Stimulated activated CD4-positive, alpha-beta T cell treated with anti-CD3 and anti-CD28 coated beads, Interleukin-2, amount 100 ng/mL, for 4 hours (primary cell): Measurements from ENCODE around the gene MAIP1.
"Not testable (repeated sequence)": the region's sequence is repeated elsewhere in the genome, so short reads cannot be mapped to it uniquely, and the experiment has no call there.

Source experiments
- DNase-seq: peaks from one replicate; pipeline ENCODE4 v3.0.0-alpha.2; 2020; ENCODE audit warnings: low read depth

The MAIP1 gene

GRCh38 chr2:199955339-199956061 is at the start of gene MAIP1, which contains the start of gene TYW5:
TSS of gene MAIP1 (plus strand) at chr2:199955582. CDS start at chr2:199955799, 217 bp downstream.
TSS of gene TYW5 (minus strand) at chr2:199955491. CDS start at chr2:199955470, 21 bp downstream.
- peak; percentile 65 for DNase-seq

- DNase-seq = no peak
These were observed 48.2 kb upstream of the MAIP1 start for GRCh38 chr2:199907008-199907714.

- no peak for DNase-seq
These were observed 44.9 kb upstream of the MAIP1 start for GRCh38 chr2:199910338-199911051.

- peak; percentile 88 for DNase-seq
These were observed 44.1 kb upstream of the MAIP1 start, which contains the start of gene C2orf69 for GRCh38 chr2:199911052-199911876. TSS of gene C2orf69 (plus strand) at chr2:199911293. CDS start at chr2:199911439, 146 bp downstream.

- no peak for DNase-seq
These were observed 43.6 kb upstream of the MAIP1 start for GRCh38 chr2:199911877-199912161.

- DNase-seq = not testable (repeated sequence)
These were observed 42.7 kb upstream of the MAIP1 start for GRCh38 chr2:199912553-199913114.

- DNase-seq = no peak
These were observed 40.9 kb upstream of the MAIP1 start for GRCh38 chr2:199914372-199914958.

GRCh38 chr2:199916980-199917379 is 38.4 kb upstream of the MAIP1 start:
- DNase-seq = no peak

GRCh38 chr2:199922856-199923255 is 32.5 kb upstream of the MAIP1 start:
- DNase-seq = no peak

- DNase-seq = no peak
These were observed 31.5 kb upstream of the MAIP1 start for GRCh38 chr2:199923924-199924323.

GRCh38 chr2:199926806-199927205 is 28.6 kb upstream of the MAIP1 start:
- no peak for DNase-seq

GRCh38 chr2:199928226-199928625 is 27.2 kb upstream of the MAIP1 start:
- DNase-seq = no peak

- DNase-seq = no peak
These were observed 26.8 kb upstream of the MAIP1 start for GRCh38 chr2:199928626-199929025.

GRCh38 chr2:199929262-199929661 is 26.1 kb upstream of the MAIP1 start:
- no peak for DNase-seq

GRCh38 chr2:199932312-199932855 is 23.0 kb upstream of the MAIP1 start:
- no peak for DNase-seq

- DNase-seq = no peak
These were observed 21.9 kb upstream of the MAIP1 start for GRCh38 chr2:199933466-199933865.

GRCh38 chr2:199936554-199936953 is 18.8 kb upstream of the MAIP1 start:
- no peak for DNase-seq

- DNase-seq = no peak
These were observed 15.0 kb upstream of the MAIP1 start for GRCh38 chr2:199940373-199940772.

GRCh38 chr2:199943373-199943772 is 12.0 kb upstream of the MAIP1 start:
- no peak for DNase-seq

- DNase-seq = no peak
These were observed 9.2 kb upstream of the MAIP1 start for GRCh38 chr2:199946196-199946595.

- DNase-seq = no peak
These were observed 8.5 kb upstream of the MAIP1 start for GRCh38 chr2:199946836-199947235.
